TTC549 (cell line): ENCODE measurements around the gene KCNIP4.
"Not testable (repeated sequence)": the region's sequence is repeated elsewhere in the genome, so short reads cannot be mapped to it uniquely, and the experiment has no call there.

Experiments
- FAIRE-seq: peaks from 2 replicates; lab custom pipeline; 2012; peaks lifted over from hg19 to GRCh38; lab: Jason Lieb, UNC

KCNIP4 gene

GRCh38 chr4:20746000-20746399 lies 1202.6 kb downstream of the KCNIP4 start:
- not testable (repeated sequence) for FAIRE-seq

GRCh38 chr4:20735931-20736330 lies 1212.6 kb downstream of the KCNIP4 start:
- FAIRE-seq: no peak

- no peak for FAIRE-seq
Observed at GRCh38 chr4:20724915-20725314, 1223.7 kb downstream of the KCNIP4 start.

GRCh38 chr4:20723463-20723862 lies 1225.1 kb downstream of the KCNIP4 start:
- no peak for FAIRE-seq

- no peak for FAIRE-seq
Observed at GRCh38 chr4:20723019-20723418, 1225.6 kb downstream of the KCNIP4 start.

- FAIRE-seq: no peak
Observed at GRCh38 chr4:20711335-20711734, 1237.2 kb downstream of the KCNIP4 start.

- peak; percentile 49 for FAIRE-seq
Observed at GRCh38 chr4:20700007-20700761, 1248.4 kb downstream of the KCNIP4 start, which contains the start of gene PACRGL. PACRGL (plus strand) TSS chr4:20700458; CDS start chr4:20704482, 4,024 bp downstream.

GRCh38 chr4:20698820-20699219 lies 1249.8 kb downstream of the KCNIP4 start:
- no peak for FAIRE-seq

GRCh38 chr4:20698382-20698781 lies 1250.2 kb downstream of the KCNIP4 start:
- FAIRE-seq: no peak

GRCh38 chr4:20696815-20697214 lies 1251.8 kb downstream of the KCNIP4 start:
- FAIRE-seq: no peak

- no peak for FAIRE-seq
Observed at GRCh38 chr4:20687864-20688263, 1260.7 kb downstream of the KCNIP4 start.

GRCh38 chr4:20684852-20685763 lies 1263.5 kb downstream of the KCNIP4 start:
- FAIRE-seq: peak; percentile 97

- no peak for FAIRE-seq
Observed at GRCh38 chr4:20683766-20684165, 1264.8 kb downstream of the KCNIP4 start.

GRCh38 chr4:20682853-20683252 lies 1265.7 kb downstream of the KCNIP4 start:
- no peak for FAIRE-seq

- FAIRE-seq: no peak
Observed at GRCh38 chr4:20681271-20681670, 1267.3 kb downstream of the KCNIP4 start.

GRCh38 chr4:20680736-20681135 lies 1267.8 kb downstream of the KCNIP4 start:
- no peak for FAIRE-seq

- no peak for FAIRE-seq
Observed at GRCh38 chr4:20679951-20680350, 1268.6 kb downstream of the KCNIP4 start.
